CD14-positive monocyte (primary cell): ENCODE data around the gene PANX2. TPM values are rescaled to one million over a fixed set of nuclear protein-coding genes. Genes with fewer than 3 reads are reported as not detected.

Source experiments
- DNase-seq, 3 donors: peaks; one replicate each; pipeline ENCODE4 v3.0.0-alpha.2; 2011 to 2022
- H2AFZ ChIP-seq: 2 replicates; pipeline ENCODE4 v1.6.0; 2012; ENCODE audit warnings: mild to moderate bottlenecking, low read depth, low read length, inconsistent platforms; ENCODE audit not compliant: insufficient read depth, poor library complexity, severe bottlenecking
- H3K27ac ChIP-seq, 2 donors: 1 replicate in 1 of 2; 2 replicates in 1 of 2; pipeline ENCODE4 v1.5.1; 2012 to 2013; ENCODE audit warnings: low read length in 2 of 2, control low read depth in 1 of 2, inconsistent platforms in 1 of 2, low read depth in 1 of 2, mild to moderate bottlenecking in 1 of 2
- H3K27me3 ChIP-seq, 2 donors: one replicate each; pipeline versions ENCODE4 v1.6.0 to v1.6.1; 2011 to 2013; ENCODE audit warnings: low read length in 2 of 2; ENCODE audit not compliant: control insufficient read depth in 2 of 2, insufficient read depth in 2 of 2
- H3K36me3 ChIP-seq, 2 donors: replicated peaks in 1 of 2; 1 replicate in 1 of 2; 2 replicates in 1 of 2; pipeline versions ENCODE4 v1.5.1 to v1.6.1; 2012 to 2013; ENCODE audit warnings: low read length in 2 of 2, control low read depth in 1 of 2, inconsistent platforms in 1 of 2, mild to moderate bottlenecking in 1 of 2; ENCODE audit not compliant: insufficient read depth in 2 of 2, control insufficient read depth in 1 of 2
- H3K4me1 ChIP-seq, 2 donors: 1 replicate in 1 of 2; 2 replicates in 1 of 2; pipeline versions ENCODE4 v1.5.1 to v1.6.1; 2012 to 2013; ENCODE audit warnings: low read length in 2 of 2, control low read depth in 1 of 2, inconsistent platforms in 1 of 2, mild to moderate bottlenecking in 1 of 2, moderate library complexity in 1 of 2; ENCODE audit not compliant: insufficient read depth in 2 of 2, control insufficient read depth in 1 of 2
- H3K4me2 ChIP-seq: replicated peaks from 2 replicates; pipeline ENCODE3; 2012; ENCODE audit warnings: low read length, moderate library complexity, mild to moderate bottlenecking; ENCODE audit not compliant: poor library complexity, severe bottlenecking; ENCODE audit errors: extremely low read depth
- H3K4me3 ChIP-seq, 3 experiments: fragments of 200-600 bp in 1 of 3; sonication (generic) in 1 of 3; replicated peaks in 1 of 3; 1 replicate in 2 of 3; 2 replicates in 1 of 3; pipeline ENCODE4 v1.5.1; 2011 to 2013; ENCODE audit warnings: low read length in 3 of 3, mild to moderate bottlenecking in 3 of 3, control low read depth in 2 of 3, low read depth in 2 of 3, inconsistent platforms in 1 of 3, moderate library complexity in 1 of 3
- H3K79me2 ChIP-seq: 2 replicates; pipeline ENCODE4 v1.6.0; 2012; ENCODE audit warnings: mild to moderate bottlenecking, control low read depth, inconsistent platforms, low read length, moderate library complexity; ENCODE audit not compliant: insufficient read depth
- H3K9ac ChIP-seq: 2 replicates; pipeline ENCODE4 v1.6.0; 2017; ENCODE audit warnings: low read length, mild to moderate bottlenecking; ENCODE audit not compliant: insufficient read depth, poor library complexity, severe bottlenecking
- H3K9me3 ChIP-seq, 2 donors: replicated peaks in 1 of 2; 1 replicate in 1 of 2; 2 replicates in 1 of 2; pipeline versions ENCODE4 v1.5.1 to v1.6.1; 2012 to 2013; ENCODE audit warnings: low read length in 2 of 2, control low read depth in 1 of 2; ENCODE audit not compliant: control insufficient read depth in 1 of 2, insufficient read depth in 1 of 2
- H4K20me1 ChIP-seq: 2 replicates; pipeline ENCODE4 v1.6.0; 2012; ENCODE audit warnings: mild to moderate bottlenecking, low read length, control low read depth, moderate library complexity; ENCODE audit not compliant: insufficient read depth
- H3K27ac Mint-ChIP-seq, 7 donors: one replicate each; pipeline ENCODE4 v1.8.0; 2020; ENCODE audit warnings: mild to moderate bottlenecking in 7 of 7, mixed read lengths in 7 of 7, moderate library complexity in 6 of 7, inconsistent platforms in 2 of 7
- H3K27me3 Mint-ChIP-seq, 3 donors: one replicate each; pipeline ENCODE4 v1.8.0; 2021 to 2022; ENCODE audit warnings: low read depth in 3 of 3, mild to moderate bottlenecking in 3 of 3, mixed read lengths in 3 of 3, moderate library complexity in 3 of 3, inconsistent platforms in 1 of 3
- H3K36me3 Mint-ChIP-seq, 2 donors: one replicate each; pipeline ENCODE4 v1.8.0; 2020; ENCODE audit warnings: mixed read lengths in 2 of 2, inconsistent platforms in 1 of 2, mild to moderate bottlenecking in 1 of 2
- H3K4me1 Mint-ChIP-seq: one replicate; pipeline ENCODE4 v1.8.0; 2020; ENCODE audit warnings: mild to moderate bottlenecking, mixed read lengths
- H3K4me3 Mint-ChIP-seq, 2 donors: one replicate each; pipeline ENCODE4 v1.8.0; 2020; ENCODE audit warnings: mild to moderate bottlenecking in 2 of 2, mixed read lengths in 2 of 2, moderate library complexity in 1 of 2
- H3K9me3 Mint-ChIP-seq, 7 donors: one replicate each; pipeline ENCODE4 v1.8.0; 2020 to 2022; ENCODE audit warnings: mixed read lengths in 7 of 7, mild to moderate bottlenecking in 6 of 7, moderate library complexity in 6 of 7, inconsistent platforms in 2 of 7
- WGBS: methylation state at CpG from one replicate; pipeline ENCODE4 v1.1.5; 2013; ENCODE audit warnings: missing lambda C conversion rate; ENCODE audit not compliant: insufficient coverage; 5-methylcytosine and 5-hydroxymethylcytosine counted together
- intact Hi-C, 2 donors: fragments of 100-400 bp; cut with micrococcal nuclease; formaldehyde crosslinking; loops; one replicate each; pipeline versions ENCODE4 v1.15.0 to v1.15.1; 2023
- polyA plus RNA-seq, 3 donors: library from polyadenylated mRNA; depleted of rRNA in 1 of 3; unstranded in 2 of 3; stranded (reverse) in 1 of 3; fragments of 300-500 nt in 2 of 3; fragments of >200 nt in 1 of 3; fragmentation: Illumina TruSeq in 2 of 3; gene quantifications; 1 replicate in 2 of 3; 2 replicates in 1 of 3; pipeline ENCODE4 v1.2.3, GENCODE V29; 2012 to 2021
- TF ChIP-seq, protein P1 (sequence below): fragments of 200-600 bp; IDR thresholded peaks from one replicate; pipeline ENCODE4 v1.8.0; 2022; ENCODE audit warnings: antibody characterized with exemption, mild to moderate bottlenecking

PANX2 gene
- polyA plus RNA-seq, 3 donors = 0.05 to 6.0 TPM; not detected in 1

DNA sequence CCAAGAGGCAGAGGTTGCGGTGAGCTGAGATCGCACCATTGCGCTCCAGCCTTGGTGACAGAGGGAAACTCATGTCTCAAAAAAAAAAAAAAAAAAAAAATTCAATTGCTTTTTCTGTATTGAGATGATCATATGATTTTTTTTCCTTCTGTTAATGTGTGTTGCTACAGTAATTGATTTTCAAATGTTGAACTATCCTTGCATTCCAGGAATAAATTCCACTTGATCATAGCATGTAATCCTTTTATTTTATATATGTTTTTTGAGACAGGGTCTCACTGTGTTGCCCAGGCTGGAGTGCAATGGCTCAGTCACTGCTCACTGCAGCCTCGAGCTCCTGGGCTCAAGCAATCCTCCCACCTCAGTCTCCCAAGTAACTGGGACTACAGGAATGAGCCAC lies 47.4 kb upstream of the PANX2 start:
- Mint-ChIP-seq H3K9me3 (peaks cover 10 to 30% (median 19%) of the 10 kb centered on the region in 7 donors), H3K4me3 (no peak overlapping the region), H3K36me3 (no peaks in the 10 kb centered on the region), H3K27me3 (peaks cover 0 to 2% (median 2%) of the 10 kb centered on the region in 3 donors), H3K27ac (no peak overlapping the region), H3K4me1 (peaks cover 13% of the 10 kb centered on the region)
- no peak overlapping the region for H3K27ac ChIP-seq
- TF ChIP-seq, protein P1, sequence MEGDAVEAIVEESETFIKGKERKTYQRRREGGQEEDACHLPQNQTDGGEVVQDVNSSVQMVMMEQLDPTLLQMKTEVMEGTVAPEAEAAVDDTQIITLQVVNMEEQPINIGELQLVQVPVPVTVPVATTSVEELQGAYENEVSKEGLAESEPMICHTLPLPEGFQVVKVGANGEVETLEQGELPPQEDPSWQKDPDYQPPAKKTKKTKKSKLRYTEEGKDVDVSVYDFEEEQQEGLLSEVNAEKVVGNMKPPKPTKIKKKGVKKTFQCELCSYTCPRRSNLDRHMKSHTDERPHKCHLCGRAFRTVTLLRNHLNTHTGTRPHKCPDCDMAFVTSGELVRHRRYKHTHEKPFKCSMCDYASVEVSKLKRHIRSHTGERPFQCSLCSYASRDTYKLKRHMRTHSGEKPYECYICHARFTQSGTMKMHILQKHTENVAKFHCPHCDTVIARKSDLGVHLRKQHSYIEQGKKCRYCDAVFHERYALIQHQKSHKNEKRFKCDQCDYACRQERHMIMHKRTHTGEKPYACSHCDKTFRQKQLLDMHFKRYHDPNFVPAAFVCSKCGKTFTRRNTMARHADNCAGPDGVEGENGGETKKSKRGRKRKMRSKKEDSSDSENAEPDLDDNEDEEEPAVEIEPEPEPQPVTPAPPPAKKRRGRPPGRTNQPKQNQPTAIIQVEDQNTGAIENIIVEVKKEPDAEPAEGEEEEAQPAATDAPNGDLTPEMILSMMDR = no peak
- peaks cover 16% of the 10 kb centered on the region in 2 donors for H3K9me3 ChIP-seq
- no peaks in the 10 kb centered on the region for H3K36me3 ChIP-seq
- H3K27me3 ChIP-seq = no peaks in the 10 kb centered on the region
- H4K20me1 ChIP-seq = no peaks in the 10 kb centered on the region
- H3K4me1 ChIP-seq = peaks cover 0 to 4% of the 10 kb centered on the region in 2 donors
- H3K79me2 ChIP-seq = no peaks in the 10 kb centered on the region
- H3K4me2 ChIP-seq = no peak overlapping the region
- H3K9ac ChIP-seq = no peak overlapping the region
- no peak for DNase-seq
- intact Hi-C loops = no loop called here
- no CpG with 5 or more reads among the region's 4 CpGs for WGBS
- H2AFZ ChIP-seq = no peak overlapping the region
- H3K4me3 ChIP-seq = no peak overlapping the region

- WGBS = 96% methylated on average over 7 of the region's 9 CpGs
- peaks cover 0 to 2% (median 2%) of the 10 kb centered on the region in 3 donors for H3K27me3 Mint-ChIP-seq
Measured at GRCh38 chr22:50125029-50125428, 45.5 kb upstream of the PANX2 start.

More at GRCh38 chr22:50125029-50125428, 45.5 kb upstream of the PANX2 start:
- Histone ChIP-seq H3K4me2 (no peak overlapping the region), H3K9me3 (peaks cover 16% of the 10 kb centered on the region in 2 donors), H4K20me1 (no peaks in the 10 kb centered on the region), H3K9ac (no peak overlapping the region), H3K27me3 (no peaks in the 10 kb centered on the region), H3K36me3 (no peaks in the 10 kb centered on the region), H2AFZ (no peak overlapping the region), H3K4me3 (no peak overlapping the region), H3K4me1 (peaks cover 0 to 4% of the 10 kb centered on the region in 2 donors), H3K79me2 (no peaks in the 10 kb centered on the region), H3K27ac (no peak overlapping the region)
- H3K9me3 Mint-ChIP-seq = peaks cover 10 to 30% (median 19%) of the 10 kb centered on the region in 7 donors
- intact Hi-C loops = no loop called here
- H3K4me1 Mint-ChIP-seq = peaks cover 9% of the 10 kb centered on the region
- TF ChIP-seq, protein P1 = no peak
- no peak overlapping the region for H3K4me3 Mint-ChIP-seq
- H3K27ac Mint-ChIP-seq = no peak overlapping the region
- H3K36me3 Mint-ChIP-seq = no peaks in the 10 kb centered on the region
- DNase-seq = no peak
